ENCODE measurements around the gene CFAP53.

Gene CFAP53

GRCh38 chr18:50192995-50193795, 73.1 kb downstream of the CFAP53 start:
- DNase-seq: no peak

GRCh38 chr18:50190926-50191325, 75.4 kb downstream of the CFAP53 start:
- no peak for DNase-seq

GRCh38 chr18:50190236-50190635, 76.1 kb downstream of the CFAP53 start:
- DNase-seq: no peak

- no peak for DNase-seq
Observed at GRCh38 chr18:50189160-50189559, 77.1 kb downstream of the CFAP53 start.

- DNase-seq: no peak
Observed at GRCh38 chr18:50188652-50189051, 77.6 kb downstream of the CFAP53 start.

- DNase-seq: no peak
Observed at GRCh38 chr18:50187659-50188058, 78.6 kb downstream of the CFAP53 start.

- no peak for DNase-seq
Observed at GRCh38 chr18:50186385-50186784, 79.9 kb downstream of the CFAP53 start.

- no peak for DNase-seq
Observed at GRCh38 chr18:50183556-50183955, 82.7 kb downstream of the CFAP53 start.

GRCh38 chr18:50182511-50182910, 83.8 kb downstream of the CFAP53 start:
- DNase-seq: no peak

GRCh38 chr18:50181590-50181989, 84.7 kb downstream of the CFAP53 start:
- no peak for DNase-seq

GRCh38 chr18:50179465-50179864, 86.8 kb downstream of the CFAP53 start:
- DNase-seq: no peak

- no peak for DNase-seq
Observed at GRCh38 chr18:50177294-50177992, 88.9 kb downstream of the CFAP53 start.

All from SHP77 (cell line).